ENCODE results near the gene RAB29.

GRCh38 chr1:205735218-205735617, 40.1 kb downstream of the RAB29 start:
- no peak for TF ChIP-seq EP300 (IDR thresholded peaks at IDR 0.05)
- no peak for TF ChIP-seq POLR2A (IDR thresholded peaks at IDR 0.05)
- TF ChIP-seq CTCF (IDR thresholded peaks at IDR 0.05): no peak
- TF ChIP-seq POLR2AphosphoS5 (IDR thresholded peaks at IDR 0.05): no peak

Data from stomach (tissue), 4 donors.